Measurements from ENCODE around the gene C3. TPM values are rescaled to one million over a fixed set of nuclear protein-coding genes. Genes with fewer than 3 reads are reported as not detected.

C3 gene
- total and polyA plus RNA-seq, 2 of the 13 experiments (the other 11 are each of a cell fraction or from before 2014, with no cell fraction given): 1,455 to 6,272 TPM

- TF ChIP-seq POGK (CRISPR knock-in tag; conservative IDR thresholded peaks at IDR 0.05): peak; percentile 89; the same call in 1 of the 2 replicates
- no peak for TF ChIP-seq MZF1 (CRISPR knock-in tag; IDR thresholded peaks at IDR 0.05; ENCODE audit: borderline replicate concordance)
- TF ChIP-seq MAX (IDR thresholded peaks at IDR 0.05): peak; percentile 99
- TF ChIP-seq GABPB1 (CRISPR knock-in tag; IDR thresholded peaks at IDR 0.05): peak; percentile 87
- no peak for TF ChIP-seq ZBTB46 (CRISPR knock-in tag; IDR thresholded peaks at IDR 0.05; ENCODE audit: borderline replicate concordance)
- no peak for TF ChIP-seq IKZF1 (IDR thresholded peaks at IDR 0.05)
- TF ChIP-seq HMG20A (CRISPR knock-in tag; IDR thresholded peaks at IDR 0.05; ENCODE audit: borderline replicate concordance): no peak
- no peak for TF ChIP-seq TCF7 (IDR thresholded peaks at IDR 0.05; ENCODE audit: low read depth)
- no peak for TF ChIP-seq ZBTB3 (CRISPR knock-in tag; IDR thresholded peaks at IDR 0.05; ENCODE audit: borderline replicate concordance, low read depth)
- TF ChIP-seq KMT2B (CRISPR knock-in tag; IDR thresholded peaks at IDR 0.05): no peak
- peak; percentile 88 for TF ChIP-seq NR2C2 (CRISPR knock-in tag; IDR thresholded peaks at IDR 0.05; ENCODE audit: borderline replicate concordance)
- peak; percentile 86; the same call in 1 of the 2 replicates for TF ChIP-seq ZNF337 (CRISPR knock-in tag; IDR thresholded peaks at IDR 0.05; ENCODE audit: borderline replicate concordance, low read depth)
- TF ChIP-seq ZNF543 (CRISPR knock-in tag; IDR thresholded peaks at IDR 0.05): peak; percentile 100
- TF ChIP-seq MTA3 (CRISPR knock-in tag; IDR thresholded peaks at IDR 0.05): no peak
- no peak for TF ChIP-seq ZNF703 (CRISPR knock-in tag; IDR thresholded peaks at IDR 0.05; ENCODE audit: borderline replicate concordance)
- TF ChIP-seq ZNF329 (CRISPR knock-in tag; IDR thresholded peaks at IDR 0.05; ENCODE audit: low read depth): no peak
- TF ChIP-seq ZNF564 (CRISPR knock-in tag; IDR thresholded peaks at IDR 0.05): no peak
- TF ChIP-seq GPN1 (CRISPR knock-in tag; IDR thresholded peaks at IDR 0.05; ENCODE audit: borderline replicate concordance): no peak
- TF ChIP-seq FOXC1 (CRISPR knock-in tag; IDR thresholded peaks at IDR 0.05; ENCODE audit: borderline replicate concordance): 0 out of 2 replicates have a peak, but pooled peaks have one; percentile 24
- no peak for TF ChIP-seq KLF9 (CRISPR knock-in tag; IDR thresholded peaks at IDR 0.05; ENCODE audit: low read depth)
- no peak for TF ChIP-seq SNAPC2 (CRISPR knock-in tag; IDR thresholded peaks at IDR 0.05)
- no peak for TF ChIP-seq NFIC (IDR thresholded peaks at IDR 0.05; ENCODE audit: low read length)
- 0 out of 2 replicates have a peak, but pooled peaks have one; percentile 56 for TF ChIP-seq DNMT3B (CRISPR knock-in tag; conservative IDR thresholded peaks at IDR 0.05)
- TF ChIP-seq MLXIP (CRISPR knock-in tag; IDR thresholded peaks at IDR 0.05; ENCODE audit: borderline replicate concordance): 0 out of 2 replicates have a peak, but pooled peaks have one; percentile 48
Observed at GRCh38 chr19:6753178-6754031, 33.0 kb upstream of the C3 start (continued).
